Esophagus muscularis mucosa (tissue), 4 donors: ENCODE results near the gene PPIL1. TPM values are rescaled to one million over a fixed set of nuclear protein-coding genes. Genes with fewer than 3 reads are reported as not detected.

Source experiments
- DNase-seq: peaks from one replicate; pipeline ENCODE4 v3.0.0-alpha.2; 2017; ENCODE audit errors: extremely low spot score
- H3K27ac ChIP-seq, 4 donors: fragments of 200-600 bp; sonication (generic); replicated peaks in 1 of 4; 1 replicate in 3 of 4; 2 replicates in 1 of 4; pipeline ENCODE4 v1.5.1; 2016 to 2019; ENCODE audit warnings: mild to moderate bottlenecking in 1 of 4
- H3K27me3 ChIP-seq, 4 donors: fragments of 200-600 bp; sonication (generic); one replicate each; pipeline versions ENCODE4 v1.5.1 to v1.6.0; 2016 to 2019
- H3K36me3 ChIP-seq, 4 donors: fragments of 200-600 bp; sonication (generic); one replicate each; pipeline ENCODE4 v1.5.1; 2016 to 2019
- H3K4me1 ChIP-seq, 4 donors: fragments of 200-600 bp; sonication (generic); one replicate each; pipeline ENCODE4 v1.5.1; 2016 to 2019
- H3K4me3 ChIP-seq, 4 donors: fragments of 200-600 bp; sonication (generic); 1 replicate in 2 of 4; 2 replicates in 2 of 4; pipeline ENCODE4 v1.5.1; 2016 to 2019; ENCODE audit warnings: mild to moderate bottlenecking in 4 of 4, moderate library complexity in 1 of 4
- H3K9me3 ChIP-seq, 4 donors: fragments of 200-600 bp; sonication (generic); 1 replicate in 3 of 4; 2 replicates in 1 of 4; pipeline ENCODE4 v1.5.1; 2016 to 2019
- CTCF ChIP-seq, 3 experiments: fragments of 200-600 bp in 2 of 3; fragments of 450-650 bp in 1 of 3; sonication (generic) in 2 of 3; IDR thresholded peaks; one replicate each; pipeline ENCODE4 v1.5.1; 2017 to 2019; ENCODE audit warnings: antibody characterized with exemption in 3 of 3, mild to moderate bottlenecking in 2 of 3, moderate library complexity in 1 of 3
- EP300 ChIP-seq: sonication (generic); formaldehyde crosslinking; IDR thresholded peaks from one replicate; pipeline ENCODE4 v1.6.1; 2017; ENCODE audit warnings: antibody characterized with exemption
- POLR2A ChIP-seq: fragments of 450-650 bp; IDR thresholded peaks from one replicate; pipeline ENCODE4 v1.6.1; 2017; ENCODE audit warnings: antibody characterized with exemption, moderate library complexity, mild to moderate bottlenecking, low read depth
- POLR2AphosphoS5 ChIP-seq, 2 donors: sonication (generic); formaldehyde crosslinking; IDR thresholded peaks; one replicate each; pipeline ENCODE4 v1.6.1; 2017; ENCODE audit warnings: antibody characterized with exemption in 2 of 2
- WGBS: methylation state at CpG from one replicate; pipeline ENCODE4 v1.1.5; 2018; 5-methylcytosine and 5-hydroxymethylcytosine counted together
- intact Hi-C: fragments of 100-400 bp; cut with DNase I; formaldehyde crosslinking; loops from one replicate; pipeline ENCODE4 v1.15.1; 2023
- total RNA-seq, 4 donors: library from RNA; depleted of rRNA; stranded (reverse); fragments of >200 nt; gene quantifications; one replicate each; pipeline versions ENCODE4 v1.1.0 to v1.2.1, GENCODE V29; 2016

The PPIL1 gene
- total RNA-seq, 4 donors from 2014 or later, result 17.6 to 30.3 (median 25.4) TPM

- 75% methylated on average over 19 of the region's 19 CpGs for WGBS
- Histone ChIP-seq H3K9me3 (no peaks in the 10 kb centered on the region), H3K36me3 (no peaks in the 10 kb centered on the region), H3K27ac (no peak overlapping the region), H3K27me3 (peaks cover 0 to 12% (median 0%) of the 10 kb centered on the region in 4 donors), H3K4me1 (peaks cover 23 to 36% (median 31%) of the 10 kb centered on the region in 4 donors), H3K4me3 (no peak overlapping the region)
- TF ChIP-seq EP300 (no peak), POLR2A (no peak), CTCF (IDR thresholded peaks at IDR 0.05) (no peak), POLR2AphosphoS5 (IDR thresholded peaks at IDR 0.05) (no peak)
- intact Hi-C loops, result no loop called here
- no peak for DNase-seq
These were observed 30.1 kb downstream of the PPIL1 start for GRCh38 chr6:36844232-36845170.

- DNase-seq, result no peak
- intact Hi-C loops, result no loop called here
- Histone ChIP-seq H3K36me3 (no peaks in the 10 kb centered on the region), H3K27me3 (peaks cover 0 to 23% (median 0%) of the 10 kb centered on the region in 4 donors), H3K27ac (no peak overlapping the region), H3K4me1 (peaks cover 28 to 32% (median 31%) of the 10 kb centered on the region in 4 donors), H3K9me3 (no peaks in the 10 kb centered on the region), H3K4me3 (no peak overlapping the region)
- TF ChIP-seq POLR2AphosphoS5 (IDR thresholded peaks at IDR 0.05) (no peak), CTCF (IDR thresholded peaks at IDR 0.05) (no peak), POLR2A (no peak), EP300 (no peak)
- 91% methylated on average over 4 of the region's 4 CpGs for WGBS
These were observed 31.4 kb downstream of the PPIL1 start for GRCh38 chr6:36843170-36843569.

- H3K4me3 ChIP-seq, result no peak overlapping the region
- no peaks in the 10 kb centered on the region for H3K9me3 ChIP-seq
- H3K4me1 ChIP-seq, result peaks cover 24 to 32% (median 31%) of the 10 kb centered on the region in 4 donors
- WGBS, result 87% methylated on average over 2 of the region's 2 CpGs
- DNase-seq, result no peak
- H3K36me3 ChIP-seq, result no peaks in the 10 kb centered on the region
- intact Hi-C loops, result no loop called here
- no peak for TF ChIP-seq EP300
- no peak for TF ChIP-seq POLR2A
- no peak for TF ChIP-seq POLR2AphosphoS5 (IDR thresholded peaks at IDR 0.05)
- TF ChIP-seq CTCF (IDR thresholded peaks at IDR 0.05), result no peak
- H3K27me3 ChIP-seq, result peaks cover 0 to 25% (median 0%) of the 10 kb centered on the region in 4 donors
- no peak overlapping the region for H3K27ac ChIP-seq
These were observed 32.8 kb downstream of the PPIL1 start for GRCh38 chr6:36841756-36842155.

GRCh38 chr6:36840432-36841403, 33.9 kb downstream of the PPIL1 start:
- DNase-seq, result no peak
- Histone ChIP-seq H3K27me3 (peaks cover 0 to 25% (median 0%) of the 10 kb centered on the region in 4 donors), H3K9me3 (no peaks in the 10 kb centered on the region), H3K4me3 (peak overlapping the region; percentile 58 to 67 (median 62)), H3K27ac (peak overlapping the region in 2 of 4 donors; percentile 19 to 61), H3K4me1 (peaks cover 24 to 32% (median 31%) of the 10 kb centered on the region in 4 donors), H3K36me3 (no peaks in the 10 kb centered on the region)
- 43% methylated on average over 2 of the region's 44 CpGs for WGBS
- intact Hi-C loops, result no loop called here
- TF ChIP-seq POLR2AphosphoS5 (IDR thresholded peaks at IDR 0.05) (peak in 1 of 2 donors; percentile 14), EP300 (no peak)
